ENCODE measurements around the gene S100A16.
"Not testable (repeated sequence)": the region's sequence is repeated elsewhere in the genome, so short reads cannot be mapped to it uniquely, and the experiment has no call there.

S100A16 gene

DNA sequence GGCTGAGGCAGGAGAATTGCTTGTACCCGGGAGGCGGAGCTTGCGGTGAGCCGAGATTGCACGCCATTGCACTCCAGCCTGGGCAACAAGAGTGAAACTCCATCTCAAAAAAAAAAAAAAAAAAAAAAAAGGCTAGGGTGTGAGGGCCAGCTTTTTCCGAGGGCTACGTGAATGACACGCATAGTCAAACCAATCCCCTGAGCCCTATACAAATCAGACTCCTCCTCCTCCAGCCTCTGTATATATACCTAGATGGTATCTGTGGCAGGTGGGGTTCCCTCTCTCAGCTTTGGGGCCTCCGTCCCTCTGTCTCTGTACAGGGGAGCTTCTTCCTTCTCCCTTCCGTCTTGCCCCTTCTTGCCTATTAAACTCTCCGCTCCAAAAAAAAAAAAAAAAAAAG lies 6.7 kb downstream of the S100A16 start:
- intact Hi-C loops (cut with DNase I) = no loop called here
- DNase-seq = no peak

DNA sequence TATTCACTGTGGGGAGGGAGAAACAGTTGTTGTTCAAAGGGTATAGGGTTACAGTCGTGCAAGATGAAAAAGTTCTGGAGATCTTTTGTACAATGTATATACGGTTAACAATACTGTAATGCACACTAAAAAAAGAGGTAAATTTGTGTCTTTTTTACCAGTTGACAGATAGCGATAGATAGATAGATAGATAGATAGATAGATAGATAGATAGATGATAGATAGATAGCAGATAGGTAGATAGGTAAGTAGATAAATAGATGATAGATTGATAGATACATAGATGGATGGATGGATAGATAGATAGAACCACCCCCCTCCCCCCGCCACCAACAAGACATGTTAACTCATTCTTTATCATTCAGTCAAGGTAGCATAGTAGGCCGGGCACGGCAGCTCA lies 10.2 kb downstream of the S100A16 start:
- intact Hi-C loops (cut with DNase I) = no loop called here

DNA sequence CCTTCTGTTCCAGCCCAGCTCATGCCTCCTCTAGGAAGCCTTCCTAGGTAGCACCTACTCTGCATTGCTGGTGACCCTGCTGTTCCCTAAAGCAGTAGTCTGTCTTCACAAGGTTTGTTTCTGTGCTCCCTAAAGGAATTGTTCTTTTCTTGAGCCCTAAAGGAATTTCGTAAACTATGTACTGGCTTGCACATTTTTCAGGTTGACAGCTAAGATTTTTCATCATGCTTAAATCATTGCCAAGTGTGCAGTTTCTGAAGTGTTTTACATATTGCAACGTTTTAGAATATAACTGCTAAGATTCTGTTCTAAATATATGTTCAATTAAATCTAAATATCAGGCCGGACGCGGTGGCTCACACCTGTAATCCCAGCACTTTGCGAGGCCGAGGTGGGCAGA lies 13.1 kb downstream of the S100A16 start:
- intact Hi-C loops (cut with DNase I) = no loop called here
- DNase-seq = no peak

More for the DNA sequence above, 10.2 kb downstream of the S100A16 start:
- DNase-seq = no peak

DNA sequence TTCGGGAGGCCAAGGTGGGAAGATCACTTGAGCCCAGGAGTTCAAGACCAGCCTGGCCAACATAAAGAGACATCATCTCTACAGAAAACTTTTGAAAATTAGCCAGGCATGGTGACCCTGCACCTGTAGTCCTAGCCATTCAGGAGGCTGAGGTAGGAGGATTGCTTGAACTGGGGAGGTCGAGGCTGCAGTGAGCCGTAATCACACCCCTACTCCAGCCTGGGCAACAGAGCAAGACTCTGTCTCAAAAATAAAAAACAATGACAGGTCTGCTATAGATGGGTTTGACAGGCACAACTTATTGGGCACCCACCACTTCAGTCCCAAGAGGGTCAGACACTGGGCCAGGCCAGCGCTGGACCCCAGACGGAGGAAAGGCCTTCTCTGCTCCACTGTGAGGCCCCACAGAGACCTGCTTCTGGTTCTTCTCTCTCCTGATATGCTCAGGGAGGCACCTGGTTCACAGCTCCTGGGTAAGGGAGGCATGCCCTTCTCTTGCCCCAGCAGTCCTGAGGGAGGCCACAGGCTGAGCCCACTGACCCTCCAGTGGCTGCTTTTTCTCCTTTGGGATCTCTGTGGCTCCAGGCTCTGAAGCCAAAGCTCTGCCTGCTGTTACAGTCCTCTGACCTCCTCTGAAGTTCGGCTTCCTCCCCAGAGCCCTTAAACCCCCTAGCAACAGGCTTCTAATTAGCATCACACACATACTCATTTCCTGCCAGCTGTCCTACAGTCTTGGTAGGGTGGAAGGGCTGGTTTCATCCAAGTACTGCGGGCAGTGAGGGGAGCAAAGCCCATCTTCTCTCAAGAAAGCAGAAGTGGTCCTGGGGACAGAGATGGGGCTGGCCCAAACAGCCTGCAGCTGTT lies 14.4 kb downstream of the S100A16 start:
- peak in 2 of 42 donors; percentile 19 to 35 for DNase-seq
- intact Hi-C loops (cut with DNase I) = no loop called here

DNA sequence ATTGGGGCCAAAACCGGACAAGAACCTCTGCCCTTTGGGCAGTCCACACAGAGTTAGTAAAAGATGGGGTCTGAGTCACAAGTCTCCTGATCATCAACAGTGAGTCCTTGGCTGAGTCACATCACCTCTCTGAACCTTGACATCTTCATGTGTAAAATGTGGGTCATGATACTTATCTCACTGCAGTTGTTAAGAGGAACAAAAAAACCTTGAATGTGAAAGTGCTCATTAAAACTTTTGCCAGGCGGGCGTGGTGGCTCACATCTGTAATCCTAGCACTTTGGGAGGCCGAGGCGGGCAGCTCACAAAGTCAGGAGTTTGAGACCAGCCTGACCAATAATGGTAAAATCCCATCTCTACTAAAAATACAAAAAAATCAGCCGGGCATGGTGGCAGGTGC lies 15.7 kb downstream of the S100A16 start:
- intact Hi-C loops (cut with DNase I) = no loop called here

DNA sequence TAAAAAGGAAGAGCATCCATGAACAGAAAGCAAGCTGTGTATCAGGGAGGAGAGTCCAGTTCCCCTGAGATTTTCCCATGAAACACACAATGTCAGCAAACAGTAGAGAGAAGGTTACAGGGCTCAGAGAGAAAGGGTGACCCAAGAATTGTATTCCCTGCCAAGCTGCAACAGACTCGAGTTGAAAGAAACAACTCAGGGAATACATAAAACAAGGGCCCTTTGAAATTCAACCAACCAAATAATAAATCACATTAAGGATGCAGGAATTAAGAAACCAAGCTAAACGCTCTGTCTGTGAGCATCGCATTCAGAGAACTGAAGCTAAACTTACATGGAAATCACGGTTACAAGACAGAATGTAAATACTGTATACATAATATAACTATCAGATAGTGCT lies 20.2 kb downstream of the S100A16 start:
- DNase-seq = no peak
- intact Hi-C loops (cut with DNase I) = no loop called here

More for the DNA sequence above, 15.7 kb downstream of the S100A16 start:
- no peak for DNase-seq

DNA sequence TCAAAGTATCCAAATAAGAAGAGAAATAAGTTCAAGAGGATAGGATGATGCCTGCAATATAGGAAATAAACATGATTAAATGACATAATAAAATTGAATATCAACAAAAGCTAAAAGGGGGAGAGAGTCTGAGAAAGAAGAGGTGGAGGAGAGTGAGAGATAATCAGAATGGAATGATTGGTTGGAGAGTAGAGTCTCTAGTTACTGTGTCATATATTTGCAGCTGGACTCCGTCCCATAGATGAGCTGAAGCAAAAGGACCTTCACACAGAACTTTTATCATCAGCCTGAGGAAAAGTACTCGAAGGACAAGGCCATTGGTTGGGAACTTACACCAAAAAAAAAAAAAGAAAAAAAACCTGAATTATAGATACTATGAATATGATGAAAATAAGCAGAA lies 24.5 kb downstream of the S100A16 start:
- no peak for DNase-seq
- intact Hi-C loops (cut with DNase I) = no loop called here

DNA sequence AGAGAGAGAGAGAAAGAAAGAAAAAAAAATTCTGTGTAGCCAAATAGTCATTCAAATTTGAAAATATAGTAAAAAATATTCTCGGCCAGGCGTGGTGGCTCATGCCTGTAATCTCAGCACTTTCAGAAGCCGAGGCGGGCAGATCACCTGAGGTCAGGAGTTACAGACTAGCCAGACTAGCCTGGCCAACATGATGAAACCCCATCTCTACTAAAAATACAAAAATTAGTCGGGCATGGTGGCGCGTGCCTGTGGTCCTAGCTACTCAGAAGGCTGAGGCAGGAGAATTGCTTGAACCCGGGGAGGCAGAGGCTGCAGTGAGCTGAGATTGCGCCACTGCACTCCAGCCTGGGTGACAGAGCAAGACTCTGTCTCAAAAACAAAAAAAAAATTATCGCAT lies 24.9 kb downstream of the S100A16 start:
- intact Hi-C loops (cut with DNase I); DNase-seq: not testable (repeated sequence)

DNA sequence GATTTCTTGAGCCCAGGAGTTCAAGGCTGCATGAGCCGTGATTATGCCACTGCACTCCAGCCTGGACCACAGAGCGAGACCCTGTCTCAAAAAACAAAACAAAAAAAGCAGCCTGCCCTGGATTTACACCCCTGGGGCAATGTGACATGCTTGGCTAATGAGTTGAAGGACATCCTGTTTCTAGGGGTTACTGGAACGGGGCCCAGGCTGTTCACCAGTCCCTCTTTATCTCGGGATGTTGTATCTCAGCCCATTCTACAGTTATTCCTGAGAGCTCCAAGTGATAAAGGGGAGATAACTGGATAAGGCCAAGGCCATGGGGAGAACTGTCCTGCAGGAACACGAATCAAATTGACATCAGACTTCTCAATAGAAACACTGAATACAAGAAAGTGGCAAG lies 25.6 kb downstream of the S100A16 start:
- intact Hi-C loops (cut with DNase I) = no loop called here
- DNase-seq = no peak

DNA sequence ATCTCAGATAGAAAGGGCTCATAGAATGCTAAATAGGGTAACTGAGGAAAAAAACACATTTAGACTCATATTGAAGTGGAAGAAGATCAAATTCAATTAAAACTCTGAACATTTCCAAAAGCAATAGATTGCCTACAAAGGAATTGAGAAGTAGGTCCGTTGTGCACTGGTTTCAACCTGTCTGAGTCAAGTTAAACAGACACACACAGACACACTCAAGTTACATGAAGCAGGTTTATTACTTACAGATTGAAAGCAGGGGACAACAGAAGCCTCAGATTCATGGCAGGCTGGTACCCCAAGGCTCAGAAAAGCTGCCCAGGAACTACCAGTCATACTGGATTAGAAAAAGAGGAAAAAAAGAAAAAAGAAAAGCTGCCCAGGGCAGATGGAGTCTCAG lies 26.6 kb downstream of the S100A16 start:
- DNase-seq = no peak
- intact Hi-C loops (cut with DNase I) = no loop called here

DNA sequence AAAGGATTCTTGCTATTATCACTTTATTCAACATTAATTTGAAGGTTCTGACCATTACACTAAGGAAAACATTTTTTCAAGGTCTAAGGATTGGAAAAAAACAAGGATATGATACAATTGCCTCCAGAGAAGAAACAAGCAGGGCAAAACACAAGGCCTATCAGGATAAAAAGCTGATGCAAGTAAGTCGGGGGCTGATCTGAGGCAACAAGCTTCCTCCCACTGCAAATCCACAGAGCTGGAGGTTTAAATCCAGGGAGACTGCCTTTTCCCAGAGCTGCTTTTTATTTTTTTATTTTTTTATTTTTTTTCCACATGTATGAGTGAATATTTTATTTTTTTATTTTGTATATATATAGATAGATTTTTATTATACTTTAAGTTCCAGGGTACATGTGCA lies 27.9 kb downstream of the S100A16 start:
- peak in 1 of 42 donors; percentile 56 for DNase-seq
- intact Hi-C loops (cut with DNase I) = no loop called here

DNA sequence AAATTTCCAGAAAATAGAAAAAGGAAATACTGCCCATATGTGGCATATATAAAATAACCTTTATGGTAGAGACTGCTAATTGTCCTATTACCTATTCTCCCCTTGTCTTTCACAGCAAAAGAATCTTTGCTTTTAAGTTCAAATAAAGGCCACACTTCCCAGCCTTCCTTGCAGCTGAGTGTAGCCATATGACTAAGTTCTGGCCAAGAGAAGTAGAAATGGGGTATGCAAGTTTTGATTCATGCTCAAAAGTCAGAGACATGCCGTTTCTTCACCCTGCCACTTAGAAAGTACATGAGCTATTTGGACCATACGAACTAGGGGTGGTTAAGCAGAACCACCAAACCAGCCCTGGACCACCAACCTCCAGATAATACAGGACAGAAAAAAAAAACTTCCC lies 29.0 kb downstream of the S100A16 start:
- intact Hi-C loops (cut with DNase I) = no loop called here
- DNase-seq = no peak

DNA sequence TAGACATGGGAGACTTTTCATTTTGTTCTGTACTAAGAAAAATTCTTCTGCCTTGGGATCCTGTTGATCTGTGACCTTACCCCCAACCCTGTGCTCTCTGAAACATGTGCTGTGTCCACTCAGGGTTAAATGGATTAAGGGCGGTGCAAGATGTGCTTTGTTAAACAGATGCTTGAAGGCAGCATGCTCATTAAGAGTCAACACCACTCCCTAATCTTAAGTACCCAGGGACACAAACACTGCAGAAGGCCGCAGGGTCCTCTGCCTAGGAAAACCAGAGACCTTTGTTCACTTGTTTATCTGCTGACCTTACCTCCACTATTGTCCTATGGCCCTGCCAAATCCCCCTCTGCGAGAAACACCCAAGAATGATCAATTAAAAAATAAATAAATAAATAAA lies 29.4 kb downstream of the S100A16 start:
- DNase-seq; intact Hi-C loops (cut with DNase I): not testable (repeated sequence)

DNA sequence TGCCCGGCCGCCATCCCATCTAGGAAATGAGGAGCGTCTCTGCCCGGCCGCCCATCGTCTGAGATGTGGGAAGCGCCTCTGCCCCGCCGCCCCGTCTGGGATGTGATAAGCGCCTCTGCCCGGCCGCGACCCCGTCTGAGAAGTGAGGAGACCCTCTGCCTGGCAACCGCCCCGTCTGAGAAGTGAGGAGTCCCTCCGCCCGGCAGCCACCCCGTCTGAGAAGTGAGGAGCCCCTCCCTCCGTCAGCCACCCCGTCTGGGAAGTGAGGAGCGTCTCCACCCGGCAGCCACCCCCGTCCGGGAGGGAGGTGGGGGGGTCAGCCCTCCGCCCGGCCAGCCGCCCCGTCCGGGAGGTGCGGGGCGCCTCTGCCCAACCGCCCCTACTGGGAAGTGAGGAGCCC lies 30.1 kb downstream of the S100A16 start:
- not testable (repeated sequence) for DNase-seq

DNA sequence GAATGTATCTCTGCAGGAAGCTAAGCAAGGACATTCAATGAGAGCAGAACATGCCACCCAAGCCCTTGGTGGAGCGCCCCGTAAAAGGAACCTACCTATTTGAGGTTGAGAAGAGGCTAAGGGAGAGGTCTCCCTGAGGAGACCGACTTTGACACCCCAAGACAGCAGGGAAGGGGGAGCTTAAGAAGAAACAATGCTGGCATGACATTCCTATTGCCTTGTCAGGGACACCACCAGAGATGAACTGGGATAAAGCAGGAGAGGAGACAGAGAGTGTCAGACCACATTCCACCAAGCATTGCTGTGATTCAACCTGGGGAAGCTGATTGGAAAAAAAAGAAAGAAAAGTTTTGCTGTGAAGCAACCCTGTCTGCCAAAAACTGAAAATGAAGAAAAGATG lies 34.0 kb downstream of the S100A16 start:
- DNase-seq = no peak
- intact Hi-C loops (cut with DNase I) = no loop called here

More for the DNA sequence above, 30.1 kb downstream of the S100A16 start:
- intact Hi-C loops (cut with DNase I) = not testable (repeated sequence)

DNA sequence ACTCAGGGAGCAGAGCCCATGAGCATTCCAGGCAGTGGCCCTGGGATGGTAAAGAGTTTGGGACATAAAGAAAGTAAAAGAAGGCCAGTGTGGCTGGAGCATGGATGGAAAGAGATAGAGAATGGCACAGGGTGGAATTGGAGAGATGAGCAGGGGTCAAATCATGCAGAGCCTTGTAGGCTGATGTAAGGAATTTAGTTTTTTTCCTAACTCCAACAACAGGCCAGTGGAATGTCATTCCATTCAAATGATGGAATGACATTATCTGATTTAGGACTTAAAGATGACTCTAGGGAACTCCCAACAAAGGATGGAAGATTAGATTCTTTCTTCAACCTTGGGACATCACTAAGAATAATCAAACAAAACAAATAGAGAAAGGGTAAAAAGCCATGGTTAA lies 34.4 kb downstream of the S100A16 start:
- no peak for DNase-seq
- intact Hi-C loops (cut with DNase I) = no loop called here

DNA sequence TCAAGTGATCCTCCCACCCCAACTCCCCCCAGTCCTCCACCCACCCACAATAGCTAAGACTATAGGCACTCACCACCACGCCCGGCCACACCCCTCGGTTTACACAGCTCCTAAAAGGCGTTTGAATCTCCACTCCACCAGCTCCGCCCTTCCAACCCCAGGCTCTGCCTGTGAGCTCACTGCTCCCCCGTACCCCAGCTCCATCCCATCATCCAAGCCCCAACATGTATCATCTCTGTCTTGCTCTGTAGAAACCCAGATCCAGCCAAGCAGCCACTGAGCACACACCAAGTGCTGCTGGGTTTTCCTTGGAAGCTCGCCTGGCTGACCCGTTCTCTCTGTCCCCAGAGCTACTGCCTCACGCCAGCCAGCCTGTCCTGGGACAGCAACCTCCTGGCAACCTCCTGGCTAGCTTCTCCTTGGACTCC lies 35.3 kb downstream of the S100A16 start:
- intact Hi-C loops (cut with DNase I) = loop anchor here (2.0 kb wide), 1 partner anchor 51 kb away; the partner anchor contains the start of gene S100A1

DNA sequence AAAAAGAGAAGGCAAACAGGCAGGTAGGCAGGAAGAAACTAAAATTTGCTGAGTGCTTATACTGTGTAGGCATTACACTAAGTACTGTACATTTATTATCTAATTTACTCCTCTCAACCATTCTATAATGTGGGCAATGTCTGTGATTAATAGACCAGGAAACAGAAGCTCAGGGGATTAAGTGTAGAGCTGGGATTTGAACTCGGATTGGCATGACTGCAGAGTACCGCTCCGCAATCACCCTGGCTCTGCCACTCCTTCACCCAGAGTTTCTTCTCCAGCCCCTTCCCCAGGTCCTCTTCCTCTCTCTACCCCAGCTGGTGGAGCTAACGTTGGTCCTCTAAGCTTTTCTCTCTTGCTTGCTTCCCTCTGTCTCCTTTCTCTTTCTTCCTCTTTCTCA lies 35.8 kb downstream of the S100A16 start:
- no peak for DNase-seq
- intact Hi-C loops (cut with DNase I) = loop anchor here (2.0 kb wide), 1 partner anchor 52 kb away; the partner anchor contains the start of gene S100A1

More for the DNA sequence above, 35.3 kb downstream of the S100A16 start:
- DNase-seq = peak in 20 of 42 donors; percentile 11 to 68 (median 45)

DNA sequence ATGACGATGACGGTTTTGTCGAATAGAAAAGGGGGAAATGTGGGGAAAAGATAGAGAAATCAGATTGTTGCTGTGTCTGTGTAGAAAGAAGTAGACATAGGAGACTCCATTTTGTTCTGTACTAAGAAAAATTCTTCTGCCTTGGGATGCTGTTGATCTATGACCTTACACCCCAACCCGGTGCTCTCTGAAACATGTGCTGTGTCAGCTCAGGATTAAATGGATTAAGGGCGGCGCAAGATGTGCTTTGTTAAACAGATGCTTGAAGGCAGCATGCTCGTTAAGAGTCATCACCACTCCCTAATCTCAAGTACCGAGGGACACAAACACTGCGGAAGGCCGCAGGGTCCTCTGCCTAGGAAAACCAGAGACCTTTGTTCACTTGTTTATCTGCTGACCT lies 37.4 kb downstream of the S100A16 start:
- intact Hi-C loops (cut with DNase I); DNase-seq: not testable (repeated sequence)

DNA sequence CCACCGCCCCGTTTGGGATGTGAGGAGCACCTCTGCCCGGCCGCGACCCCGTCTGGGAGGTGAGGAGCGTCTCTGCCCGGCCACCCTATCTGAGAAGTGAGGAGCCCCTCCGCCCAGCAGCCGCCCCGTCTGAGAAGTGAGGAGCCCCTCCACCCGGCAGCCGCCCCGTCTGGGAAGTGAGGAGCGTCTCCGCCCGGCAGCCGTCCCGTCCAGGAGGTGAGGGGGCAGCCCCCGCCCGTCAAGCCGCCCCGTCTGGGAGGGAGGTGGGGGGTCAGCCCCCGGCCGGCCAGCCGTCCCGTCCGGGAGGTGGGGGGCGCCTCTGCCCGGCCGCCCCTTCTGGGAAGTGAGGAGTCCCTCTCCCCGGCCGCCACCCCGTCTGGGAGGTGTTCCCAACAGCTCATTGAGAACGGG lies 37.9 kb downstream of the S100A16 start:
- intact Hi-C loops (cut with DNase I) = not testable (repeated sequence)

DNA sequence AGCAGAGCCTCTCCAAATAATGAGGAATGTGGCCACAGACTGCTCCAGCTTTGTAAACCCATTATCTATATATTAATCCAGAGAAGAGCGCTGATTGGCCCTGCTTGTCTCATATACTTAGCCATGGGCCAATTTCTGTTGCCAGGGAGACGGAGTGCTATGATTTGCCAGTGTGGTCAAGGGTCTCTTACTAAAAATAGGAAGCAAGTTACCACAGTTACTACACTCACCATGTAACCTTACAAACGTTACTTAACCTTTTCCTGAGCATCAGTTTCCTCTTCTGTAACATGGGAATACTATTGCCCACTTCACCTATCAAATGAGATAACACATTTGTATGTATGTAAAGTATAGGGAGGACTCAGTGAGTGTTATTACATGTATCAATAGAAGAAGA lies 39.6 kb downstream of the S100A16 start:
- no peak for DNase-seq
- intact Hi-C loops (cut with DNase I) = no loop called here

More for the DNA sequence above, 37.9 kb downstream of the S100A16 start:
- DNase-seq = not testable (repeated sequence)
